Measurements from ENCODE around the gene ADPRHL1.
"Not testable (repeated sequence)": the region's sequence is repeated elsewhere in the genome, so short reads cannot be mapped to it uniquely, and the experiment has no call there.

Gene ADPRHL1

DNA sequence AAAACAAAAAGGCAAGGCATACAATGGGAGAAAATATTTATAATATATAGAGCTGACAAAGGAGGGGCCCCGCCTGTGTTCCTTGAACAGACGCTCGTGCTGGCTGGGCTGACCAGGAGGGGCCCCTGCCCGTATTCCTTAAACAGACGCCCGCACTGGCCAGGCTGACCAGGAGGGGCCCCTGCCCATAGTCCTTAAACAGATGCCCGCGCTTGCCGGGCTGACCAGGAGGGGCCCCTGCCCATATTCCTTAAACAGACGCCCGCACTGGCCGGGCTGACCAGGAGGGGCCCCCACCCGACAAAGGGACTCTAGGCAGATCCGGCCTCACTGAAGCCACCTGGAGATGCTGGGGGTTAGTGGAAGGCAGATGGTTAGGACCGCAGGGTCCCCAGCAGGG, 9.3 kb downstream of the ADPRHL1 start:
- peaks cover 0 to 9% of the 10 kb centered on the region in 2 donors for H3K36me3 ChIP-seq (ENCODE audit: control insufficient read depth in 1 of 2, insufficient read depth in 2 of 2, low read length in 2 of 2)
- H3K9me3 ChIP-seq (ENCODE audit: control insufficient read depth in 1 of 2, low read length in 2 of 2): no peaks in the 10 kb centered on the region
- H3K4me3 ChIP-seq (ENCODE audit: low read depth in 1 of 2, low read length in 2 of 2): no peak overlapping the region
- no peaks in the 10 kb centered on the region for H3K4me1 ChIP-seq (ENCODE audit: control insufficient read depth in 1 of 2, insufficient read depth in 2 of 2, low read length in 2 of 2)
- no peak overlapping the region for H3K27ac ChIP-seq (ENCODE audit: low read length)
- no peaks in the 10 kb centered on the region for H3K27me3 ChIP-seq (ENCODE audit: low read depth, low read length)

GRCh38 chr13:113442985-113443362, 10.3 kb downstream of the ADPRHL1 start:
- Histone ChIP-seq H3K27me3 (ENCODE audit: low read depth, low read length) (no peaks in the 10 kb centered on the region), H3K36me3 (ENCODE audit: control insufficient read depth in 1 of 2, insufficient read depth in 2 of 2, low read length in 2 of 2) (peaks cover 0 to 9% of the 10 kb centered on the region in 2 donors), H3K4me3 (ENCODE audit: low read depth in 1 of 2, low read length in 2 of 2) (no peak overlapping the region), H3K27ac (ENCODE audit: low read length) (no peak overlapping the region), H3K4me1 (ENCODE audit: control insufficient read depth in 1 of 2, insufficient read depth in 2 of 2, low read length in 2 of 2) (no peaks in the 10 kb centered on the region), H3K9me3 (ENCODE audit: control insufficient read depth in 1 of 2, low read length in 2 of 2) (no peaks in the 10 kb centered on the region)

GRCh38 chr13:113442354-113442984, 10.8 kb downstream of the ADPRHL1 start:
- no peak overlapping the region for H3K27ac ChIP-seq (ENCODE audit: low read length)
- no peaks in the 10 kb centered on the region for H3K9me3 ChIP-seq (ENCODE audit: control insufficient read depth in 1 of 2, low read length in 2 of 2)

DNA sequence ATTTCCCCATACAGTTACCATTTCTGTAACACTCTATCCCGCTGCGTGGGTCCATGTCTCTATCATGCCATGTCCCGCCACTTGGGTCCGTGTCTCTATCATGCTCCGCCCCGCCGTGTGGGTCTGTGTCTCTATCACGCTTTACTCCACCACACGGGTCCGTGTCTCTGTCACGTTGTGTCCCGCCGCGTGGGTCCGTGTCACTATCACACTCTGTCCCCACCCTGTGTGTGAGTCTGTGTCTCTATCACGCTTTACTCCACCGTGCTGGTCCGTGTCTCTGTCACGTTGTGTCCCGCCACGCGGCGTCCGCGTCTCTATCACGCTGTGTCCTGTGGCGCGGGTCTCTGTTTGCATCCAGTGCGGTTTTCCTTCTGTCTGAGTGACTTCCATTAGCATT, 11.6 kb downstream of the ADPRHL1 start:
- H3K27me3 ChIP-seq (ENCODE audit: low read depth, low read length): no peaks in the 10 kb centered on the region
- H3K4me1 ChIP-seq (ENCODE audit: control insufficient read depth in 1 of 2, insufficient read depth in 2 of 2, low read length in 2 of 2): peaks cover 0 to 9% of the 10 kb centered on the region in 2 donors
- peaks cover 0 to 9% of the 10 kb centered on the region in 2 donors for H3K36me3 ChIP-seq (ENCODE audit: control insufficient read depth in 1 of 2, insufficient read depth in 2 of 2, low read length in 2 of 2)
- no peak overlapping the region for H3K27ac ChIP-seq (ENCODE audit: low read length)
- no peak overlapping the region for H3K4me3 ChIP-seq (ENCODE audit: low read depth in 1 of 2, low read length in 2 of 2)
- H3K9me3 ChIP-seq (ENCODE audit: control insufficient read depth in 1 of 2, low read length in 2 of 2): no peaks in the 10 kb centered on the region

More at GRCh38 chr13:113442354-113442984, 10.8 kb downstream of the ADPRHL1 start:
- H3K4me1 ChIP-seq (ENCODE audit: control insufficient read depth in 1 of 2, insufficient read depth in 2 of 2, low read length in 2 of 2): peaks cover 0 to 4% of the 10 kb centered on the region in 2 donors
- no peak overlapping the region for H3K4me3 ChIP-seq (ENCODE audit: low read depth in 1 of 2, low read length in 2 of 2)
- H3K27me3 ChIP-seq (ENCODE audit: low read depth, low read length): no peaks in the 10 kb centered on the region
- H3K36me3 ChIP-seq (ENCODE audit: control insufficient read depth in 1 of 2, insufficient read depth in 2 of 2, low read length in 2 of 2): peaks cover 0 to 9% of the 10 kb centered on the region in 2 donors

DNA sequence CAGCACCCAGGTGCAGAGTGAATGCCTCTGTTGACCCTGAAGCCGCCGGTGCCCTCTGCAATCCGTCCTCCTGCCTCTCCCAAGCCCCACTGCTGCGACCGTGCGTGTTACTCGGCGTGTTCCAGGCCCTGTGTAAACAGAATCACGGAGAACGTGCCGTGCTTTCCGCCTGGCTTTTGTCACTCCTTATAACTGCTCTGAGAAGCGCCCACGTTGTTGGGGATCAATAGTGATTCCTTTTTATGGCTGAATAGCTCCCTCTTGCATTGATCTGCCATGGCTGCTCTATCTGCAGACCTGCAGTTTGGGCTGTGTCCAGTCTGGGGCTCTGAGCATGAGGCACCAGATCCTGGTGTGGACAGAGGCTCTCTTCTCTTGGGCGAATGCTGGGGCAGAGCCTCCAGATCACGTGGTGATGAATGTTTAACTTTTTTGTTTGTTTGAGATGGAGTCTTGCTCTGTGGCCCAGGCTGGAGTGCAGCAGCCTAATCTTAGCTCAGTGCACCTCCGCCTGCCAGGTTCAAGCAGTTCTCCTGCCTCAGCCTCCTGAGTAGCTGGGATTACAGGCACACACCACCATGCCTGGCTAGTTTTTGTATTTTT, 15.8 kb downstream of the ADPRHL1 start:
- Histone ChIP-seq H3K4me1 (ENCODE audit: control insufficient read depth in 1 of 2, insufficient read depth in 2 of 2, low read length in 2 of 2) (peaks cover 0 to 9% of the 10 kb centered on the region in 2 donors), H3K27ac (ENCODE audit: low read length) (no peak overlapping the region), H3K27me3 (ENCODE audit: low read depth, low read length) (no peaks in the 10 kb centered on the region), H3K9me3 (ENCODE audit: control insufficient read depth in 1 of 2, low read length in 2 of 2) (no peaks in the 10 kb centered on the region), H3K4me3 (ENCODE audit: low read depth in 1 of 2, low read length in 2 of 2) (no peak overlapping the region), H3K36me3 (ENCODE audit: control insufficient read depth in 1 of 2, insufficient read depth in 2 of 2, low read length in 2 of 2) (peaks cover 0 to 9% of the 10 kb centered on the region in 2 donors)

DNA sequence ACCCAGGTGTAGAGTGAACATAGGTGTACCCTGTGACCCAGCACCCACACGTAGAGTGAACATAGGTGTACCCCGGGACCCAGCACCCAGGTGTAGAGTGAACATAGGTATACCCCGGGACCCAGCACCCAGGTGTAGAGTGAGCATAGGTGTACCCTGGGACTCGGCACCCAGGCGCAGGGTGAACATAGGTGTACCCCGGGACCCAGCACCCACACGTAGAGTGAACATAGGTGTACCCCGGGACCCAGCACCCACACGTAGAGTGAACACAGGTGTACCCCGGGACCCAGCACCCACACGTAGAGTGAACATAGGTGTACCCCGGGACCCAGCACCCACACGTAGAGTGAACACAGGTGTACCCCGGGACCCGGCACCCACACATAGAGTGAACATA, 16.4 kb downstream of the ADPRHL1 start:
- H3K27me3 ChIP-seq (ENCODE audit: low read depth, low read length); H3K36me3 ChIP-seq (ENCODE audit: control insufficient read depth in 1 of 2, insufficient read depth in 2 of 2, low read length in 2 of 2); H3K4me1 ChIP-seq (ENCODE audit: control insufficient read depth in 1 of 2, insufficient read depth in 2 of 2, low read length in 2 of 2); H3K4me3 ChIP-seq (ENCODE audit: low read depth in 1 of 2, low read length in 2 of 2); H3K9me3 ChIP-seq (ENCODE audit: control insufficient read depth in 1 of 2, low read length in 2 of 2); H3K27ac ChIP-seq (ENCODE audit: low read length): not testable (repeated sequence)

GRCh38 chr13:113435907-113436306, 17.4 kb downstream of the ADPRHL1 start:
- not testable (repeated sequence) for H3K27me3 ChIP-seq (ENCODE audit: low read depth, low read length); H3K36me3 ChIP-seq (ENCODE audit: control insufficient read depth in 1 of 2, insufficient read depth in 2 of 2, low read length in 2 of 2); H3K4me1 ChIP-seq (ENCODE audit: control insufficient read depth in 1 of 2, insufficient read depth in 2 of 2, low read length in 2 of 2); H3K9me3 ChIP-seq (ENCODE audit: control insufficient read depth in 1 of 2, low read length in 2 of 2); H3K4me3 ChIP-seq (ENCODE audit: low read depth in 1 of 2, low read length in 2 of 2); H3K27ac ChIP-seq (ENCODE audit: low read length)

DNA sequence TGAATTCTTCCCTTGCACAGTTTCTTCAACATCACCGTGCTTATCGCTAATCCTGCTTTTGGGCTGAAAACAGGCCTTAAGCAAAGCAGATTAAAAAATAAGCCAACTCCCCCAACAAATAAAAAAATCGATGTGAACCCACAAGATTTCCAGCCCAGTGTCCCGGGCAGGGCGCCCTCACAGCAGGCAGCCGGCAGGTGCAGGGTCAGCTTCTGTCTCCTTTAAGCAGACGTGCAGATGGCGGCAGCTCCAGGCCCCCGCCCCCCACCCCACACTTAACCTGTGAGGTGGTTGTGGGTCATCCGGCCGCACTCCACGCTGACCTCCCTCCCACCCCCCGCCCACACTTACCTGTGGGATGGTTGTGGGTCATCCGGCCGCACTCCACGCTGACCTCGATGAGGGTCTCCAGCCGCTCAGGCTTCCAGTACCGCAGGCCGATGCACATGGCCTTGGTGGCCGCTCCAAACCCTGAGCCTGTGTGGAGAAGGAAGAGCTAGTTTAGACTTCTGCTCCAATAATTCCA, 19.8 kb downstream of the ADPRHL1 start:
- no peak overlapping the region for H3K4me3 ChIP-seq (ENCODE audit: low read depth in 1 of 2, low read length in 2 of 2)
- no peak overlapping the region for H3K27ac ChIP-seq (ENCODE audit: low read length)
- peaks cover 0 to 9% of the 10 kb centered on the region in 2 donors for H3K4me1 ChIP-seq (ENCODE audit: control insufficient read depth in 1 of 2, insufficient read depth in 2 of 2, low read length in 2 of 2)

GRCh38 chr13:113432506-113433270, 20.6 kb downstream of the ADPRHL1 start:
- H3K9me3 ChIP-seq (ENCODE audit: control insufficient read depth in 1 of 2, low read length in 2 of 2): no peaks in the 10 kb centered on the region
- H3K27ac ChIP-seq (ENCODE audit: low read length): no peak overlapping the region
- no peak overlapping the region for H3K4me3 ChIP-seq (ENCODE audit: low read depth in 1 of 2, low read length in 2 of 2)
- H3K4me1 ChIP-seq (ENCODE audit: control insufficient read depth in 1 of 2, insufficient read depth in 2 of 2, low read length in 2 of 2): peaks cover 0 to 7% of the 10 kb centered on the region in 2 donors
- no peaks in the 10 kb centered on the region for H3K36me3 ChIP-seq (ENCODE audit: control insufficient read depth in 1 of 2, insufficient read depth in 2 of 2, low read length in 2 of 2)
- H3K27me3 ChIP-seq (ENCODE audit: low read depth, low read length): no peaks in the 10 kb centered on the region

More for the DNA sequence above, 19.8 kb downstream of the ADPRHL1 start:
- Histone ChIP-seq H3K36me3 (ENCODE audit: control insufficient read depth in 1 of 2, insufficient read depth in 2 of 2, low read length in 2 of 2) (no peaks in the 10 kb centered on the region), H3K27me3 (ENCODE audit: low read depth, low read length) (no peaks in the 10 kb centered on the region), H3K9me3 (ENCODE audit: control insufficient read depth in 1 of 2, low read length in 2 of 2) (no peaks in the 10 kb centered on the region)

DNA sequence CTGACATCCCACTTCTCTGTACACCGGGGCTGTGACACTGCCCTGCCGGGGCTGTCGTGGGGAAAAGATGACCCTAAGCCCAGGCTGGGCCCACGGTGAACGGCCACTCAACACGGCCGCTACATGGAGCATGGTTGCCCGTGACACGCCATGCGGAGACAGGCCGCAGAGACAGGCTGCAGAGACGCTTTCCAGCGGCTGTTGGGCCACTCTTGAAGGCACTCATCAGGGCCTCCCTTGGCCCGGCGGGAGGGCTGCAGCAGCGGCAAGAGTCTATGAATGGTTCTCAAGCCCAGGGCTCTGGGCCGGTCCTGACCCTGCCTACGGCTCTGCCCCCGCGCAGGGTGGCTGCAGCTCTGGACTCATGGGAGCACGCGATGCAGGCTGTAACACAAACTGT, 22.1 kb downstream of the ADPRHL1 start:
- Histone ChIP-seq H3K27me3 (ENCODE audit: low read depth, low read length) (no peaks in the 10 kb centered on the region), H3K36me3 (ENCODE audit: control insufficient read depth in 1 of 2, insufficient read depth in 2 of 2, low read length in 2 of 2) (no peaks in the 10 kb centered on the region), H3K27ac (ENCODE audit: low read length) (no peak overlapping the region), H3K4me3 (ENCODE audit: low read depth in 1 of 2, low read length in 2 of 2) (no peak overlapping the region), H3K9me3 (ENCODE audit: control insufficient read depth in 1 of 2, low read length in 2 of 2) (no peaks in the 10 kb centered on the region), H3K4me1 (ENCODE audit: control insufficient read depth in 1 of 2, insufficient read depth in 2 of 2, low read length in 2 of 2) (no peaks in the 10 kb centered on the region)

GRCh38 chr13:113430378-113431110, 22.7 kb downstream of the ADPRHL1 start:
- Histone ChIP-seq H3K9me3 (ENCODE audit: control insufficient read depth in 1 of 2, low read length in 2 of 2) (no peaks in the 10 kb centered on the region), H3K4me3 (ENCODE audit: low read depth in 1 of 2, low read length in 2 of 2) (no peak overlapping the region), H3K4me1 (ENCODE audit: control insufficient read depth in 1 of 2, insufficient read depth in 2 of 2, low read length in 2 of 2) (no peaks in the 10 kb centered on the region), H3K36me3 (ENCODE audit: control insufficient read depth in 1 of 2, insufficient read depth in 2 of 2, low read length in 2 of 2) (no peaks in the 10 kb centered on the region), H3K27ac (ENCODE audit: low read length) (no peak overlapping the region), H3K27me3 (ENCODE audit: low read depth, low read length) (no peaks in the 10 kb centered on the region)
